Endothelial cell of umbilical vein (primary cell): ENCODE results near the gene TCERG1L. TPM values are rescaled to one million over a fixed set of nuclear protein-coding genes. Genes with fewer than 3 reads are reported as not detected.

Experiments used
- BruUV-seq: library from RNA; stranded (reverse); fragments of 400-500 nt; replicated peaks from 2 replicates; lab custom pipeline; 2021; lab: Mats Ljungman, UMichigan
- CTCF ChIA-PET: fragments of 300-600, 350-600 bp; sonication (Branson Sonifier 250); formaldehyde crosslinking; loops from one replicate; lab custom pipeline; 2021; ENCODE audit warnings: antibody characterized with exemption, inconsistent platforms; lab: Charles Lee
- POLR2A ChIA-PET: fragments of 300-600, 350-600 bp; sonication (Branson Sonifier 250); formaldehyde crosslinking; loops from one replicate; lab custom pipeline; 2021; ENCODE audit warnings: antibody characterized with exemption, inconsistent platforms; lab: Charles Lee
- DNase-seq: peaks from one replicate; pipeline ENCODE4 v3.0.0-alpha.2; 2011; ENCODE audit warnings: low read depth, low spot score
- FAIRE-seq: peaks from 2 replicates; lab custom pipeline; 2011; peaks lifted over from hg19 to GRCh38; lab: Jason Lieb, UNC
- H2AFZ ChIP-seq: 2 replicates; pipeline ENCODE4 v1.6.0; 2012; ENCODE audit warnings: low read depth, low read length, control low read depth, inconsistent platforms
- H3K27ac ChIP-seq: 2 replicates; pipeline ENCODE4 v1.5.1; 2011; ENCODE audit warnings: low read depth, mild to moderate bottlenecking, control low read depth, low read length, moderate library complexity; ENCODE audit not compliant: insufficient read depth
- H3K27me3 ChIP-seq, 2 experiments: 2 replicates each; pipeline versions ENCODE4 v1.6.0 to v1.6.1; 2011; ENCODE audit warnings: low read length in 2 of 2, mixed read lengths in 1 of 2; ENCODE audit not compliant: control insufficient read depth in 2 of 2, insufficient read depth in 2 of 2
- H3K36me3 ChIP-seq, 2 experiments: 2 replicates in 1 of 2; 3 replicates in 1 of 2; pipeline ENCODE4 v1.5.1; 2011; ENCODE audit warnings: low read length in 2 of 2, mild to moderate bottlenecking in 1 of 2, moderate library complexity in 1 of 2; ENCODE audit not compliant: control insufficient read depth in 2 of 2, insufficient read depth in 2 of 2; ENCODE audit errors: extremely low read depth in 1 of 2
- H3K4me1 ChIP-seq: 3 replicates; pipeline ENCODE4 v1.5.1; 2011; ENCODE audit warnings: mild to moderate bottlenecking, low read length; ENCODE audit not compliant: control insufficient read depth, insufficient read depth; ENCODE audit errors: extremely low read depth
- H3K4me2 ChIP-seq: 2 replicates; pipeline ENCODE4 v1.6.1; 2011; ENCODE audit warnings: low read length, control low read depth, mixed read lengths; ENCODE audit not compliant: insufficient read depth
- H3K4me3 ChIP-seq, 3 experiments: fragments of 200-600 bp in 1 of 3; sonication (generic), shearing (Covaris generic) in 1 of 3; replicated peaks in 1 of 3; 2 replicates each; pipeline ENCODE4 v1.5.1; 2011 to 2016; ENCODE audit warnings: control low read depth in 3 of 3, low read length in 3 of 3, mild to moderate bottlenecking in 2 of 3, inconsistent platforms in 1 of 3, low read depth in 1 of 3, moderate library complexity in 1 of 3; ENCODE audit not compliant: insufficient read depth in 1 of 3
- H3K79me2 ChIP-seq: 2 replicates; pipeline ENCODE4 v1.6.0; 2012; ENCODE audit warnings: low read length, inconsistent platforms; ENCODE audit not compliant: control insufficient read depth, insufficient read depth
- H3K9ac ChIP-seq: replicated peaks from 2 replicates; pipeline ENCODE3; 2011; ENCODE audit warnings: low read length, control low read depth; ENCODE audit not compliant: insufficient read depth; ENCODE audit errors: extremely low read depth
- H3K9me1 ChIP-seq: replicated peaks from 3 replicates; pipeline ENCODE4 v1.6.0; 2011; ENCODE audit warnings: mild to moderate bottlenecking, low read length; ENCODE audit not compliant: control insufficient read depth, insufficient read depth; ENCODE audit errors: extremely low read depth
- H3K9me3 ChIP-seq: replicated peaks from 2 replicates; pipeline ENCODE4 v1.5.1; 2012; ENCODE audit warnings: low read length, inconsistent platforms; ENCODE audit not compliant: control insufficient read depth, insufficient read depth
- H4K20me1 ChIP-seq: replicated peaks from 2 replicates; pipeline ENCODE3; 2011; ENCODE audit warnings: mild to moderate bottlenecking, low read length; ENCODE audit not compliant: control insufficient read depth, insufficient read depth; ENCODE audit errors: extremely low read depth
- CTCF ChIP-seq, 2 donors: IDR thresholded peaks; 1 replicate in 1 of 2; 2 replicates in 1 of 2; pipeline ENCODE4 v1.5.1; 2011; ENCODE audit warnings: low read length in 2 of 2, mild to moderate bottlenecking in 2 of 2, moderate library complexity in 2 of 2, control low read depth in 1 of 2, inconsistent platforms in 1 of 2, low read depth in 1 of 2; ENCODE audit not compliant: insufficient read depth in 1 of 2; ENCODE audit errors: extremely low read depth in 1 of 2
- FOS ChIP-seq: IDR thresholded peaks from 2 replicates; pipeline ENCODE4 v1.6.1; 2011; ENCODE audit warnings: mild to moderate bottlenecking, low read length, moderate library complexity, borderline replicate concordance; ENCODE audit not compliant: insufficient read depth
- JUN ChIP-seq: IDR thresholded peaks from 2 replicates; pipeline ENCODE4 v1.6.1; 2011; ENCODE audit warnings: borderline replicate concordance, low read depth; ENCODE audit not compliant: insufficient read length, insufficient read depth
- MAX ChIP-seq: IDR thresholded peaks from 2 replicates; pipeline ENCODE4 v1.6.1; 2011; ENCODE audit not compliant: insufficient read depth, insufficient read length
- MYC ChIP-seq: IDR thresholded peaks from one replicate; pipeline ENCODE4 v1.6.1; 2011; ENCODE audit warnings: mild to moderate bottlenecking, low read depth, low read length
- POLR2A ChIP-seq: IDR thresholded peaks from 2 replicates; pipeline ENCODE4 v1.6.1; 2012; ENCODE audit warnings: low read depth, mild to moderate bottlenecking, control low read depth, low read length
- POLR2AphosphoS5 ChIP-seq: IDR thresholded peaks from 2 replicates; pipeline ENCODE4 v1.6.1; 2012; ENCODE audit warnings: low read depth, mild to moderate bottlenecking, control low read depth, low read length, moderate library complexity; ENCODE audit not compliant: insufficient read depth
- dilution Hi-C: fragments of 300-500 bp; cut with MboI; formaldehyde crosslinking; loops from one replicate; pipeline ENCODE4 v1.15.0; 2019; ENCODE audit warnings: low sequenced_read_pairs; ENCODE audit not compliant: extremely low pct_ligation_motif_present
- intact Hi-C: fragments of 100-400 bp; cut with micrococcal nuclease; formaldehyde crosslinking; loops from one replicate; pipeline ENCODE4 v1.10.0; 2022
- polyA plus RNA-seq, 4 experiments: library from polyadenylated mRNA; depleted of rRNA in 3 of 4; stranded (reverse) in 3 of 4; unstranded in 1 of 4; fragments of >200 nt; gene quantifications; 2 replicates each; pipeline versions ENCODE4 v1.2.1 to v1.2.3, GENCODE V29; 2011 to 2012; ENCODE audit warnings: missing spikeins in 1 of 4
- total RNA-seq: library from RNA; stranded (reverse); gene quantifications from 2 replicates; pipeline ENCODE4 v1.2.3, GENCODE V29; 2021

Gene TCERG1L
- total and polyA plus RNA-seq, 2 donors (not counting 3 experiments of a cell fraction or from before 2014, with no cell fraction given) = not detected

- FAIRE-seq (no peak), DNase-seq (no peak)
- Histone ChIP-seq H3K4me1 (no peaks in the 10 kb centered on the region), H3K79me2 (no peaks in the 10 kb centered on the region), H3K9me3 (peaks cover 15% of the 10 kb centered on the region), H3K4me3 (no peak overlapping the region), H3K9me1 (no peaks in the 10 kb centered on the region), H2AFZ (no peak overlapping the region), H3K9ac (no peak overlapping the region), H3K36me3 (no peaks in the 10 kb centered on the region), H3K4me2 (no peak overlapping the region), H3K27ac (no peak overlapping the region), H4K20me1 (no peaks in the 10 kb centered on the region), H3K27me3 (no peaks in the 10 kb centered on the region)
- POLR2A ChIA-PET = no interaction called here
- intact Hi-C loops = no loop called here
- CTCF ChIA-PET = no interaction called here
- no TSS peak for BruUV-seq
- dilution Hi-C loops = no loop called here
- TF ChIP-seq POLR2A (no peak), JUN (no peak), FOS (no peak)
Measured at GRCh38 chr10:131258256-131258655, 53.3 kb downstream of the TCERG1L start.

GRCh38 chr10:131257027-131257426 lies 54.5 kb downstream of the TCERG1L start:
- Histone ChIP-seq H3K4me3 (no peak overlapping the region), H3K9me3 (peaks cover 17% of the 10 kb centered on the region), H3K9me1 (no peaks in the 10 kb centered on the region), H3K27ac (no peak overlapping the region), H3K27me3 (no peaks in the 10 kb centered on the region), H3K9ac (no peak overlapping the region), H2AFZ (no peak overlapping the region), H4K20me1 (no peaks in the 10 kb centered on the region), H3K4me2 (no peak overlapping the region), H3K79me2 (no peaks in the 10 kb centered on the region), H3K36me3 (no peaks in the 10 kb centered on the region), H3K4me1 (no peaks in the 10 kb centered on the region)
- ChIA-PET POLR2A (no interaction called here), CTCF (no interaction called here)
- intact Hi-C loops = no loop called here
- no peak for FAIRE-seq
- TF ChIP-seq MAX (no peak), JUN (no peak), MYC (no peak), FOS (no peak), POLR2AphosphoS5 (no peak), CTCF (IDR thresholded peaks at IDR 0.05; ENCODE audit: extremely low read depth in 1 of 2, insufficient read depth in 1 of 2, low read depth in 1 of 2, low read length in 2 of 2) (no peak)
- no TSS peak for BruUV-seq
- DNase-seq = no peak
- dilution Hi-C loops = no loop called here
